AG04449 (cell line): ENCODE results near the gene ELF2.
A peak's percentile ranks its signal among the peaks of the same experiment; 100 is the strongest.
"Not testable (repeated sequence)": the region's sequence is repeated elsewhere in the genome, so short reads cannot be mapped to it uniquely, and the experiment has no call there.

Source experiments
- CTCF ChIA-PET: fragments of 350-600 bp; formaldehyde crosslinking; extraction: SDS; loops from one replicate; lab custom pipeline; 2021; ENCODE audit warnings: antibody characterized with exemption; lab: Yijun Ruan, JAX
- POLR2A ChIA-PET: fragments of 400-600, 350-600 bp; formaldehyde crosslinking; extraction: SDS; loops from one replicate; lab custom pipeline; 2020; ENCODE audit warnings: antibody characterized with exemption, inconsistent platforms; lab: Yijun Ruan, JAX
- DNase-seq: peaks from one replicate; pipeline ENCODE4 v3.0.0-alpha.2; 2010; ENCODE audit warnings: low read depth, low spot score
- H3K4me3 ChIP-seq: 2 replicates; pipeline ENCODE4 v1.5.1; 2011; ENCODE audit warnings: low read depth, mild to moderate bottlenecking, control low read depth, low read length
- CTCF ChIP-seq: IDR thresholded peaks from one replicate; pipeline ENCODE4 v1.5.1; 2011; ENCODE audit warnings: mild to moderate bottlenecking, moderate library complexity, low read length, control low read depth, inconsistent platforms; ENCODE audit not compliant: insufficient read depth; ENCODE audit errors: missing control alignments

Gene ELF2

GRCh38 chr4:139030614-139031235, 146.3 kb downstream of the ELF2 start:
- H3K4me3 ChIP-seq, result no peak overlapping the region
- no peak for DNase-seq
- TF ChIP-seq CTCF, result peak; percentile 80
- ChIA-PET POLR2A (interaction anchor here (0.6 to 1.6 kb wide), 3 partner anchors 52 to 993 kb away, joined by 3 to 5 read pairs (median 4); no protein-coding TSS in a partner anchor), CTCF (interaction anchor here (0.5 to 7.0 kb wide), 53 partner anchors 11 to 609 kb away, joined by 3 to 124 read pairs (median 4); partner anchors contain the start of genes ELF2, NAA15 and NDUFC1)

GRCh38 chr4:139029866-139030363, 147.1 kb downstream of the ELF2 start:
- DNase-seq, H3K4me3 ChIP-seq: not testable (repeated sequence)
- ChIA-PET POLR2A (interaction anchor here (1.4 to 1.6 kb wide), 2 partner anchors 53 to 54 kb away, joined by 4 to 5 read pairs; no protein-coding TSS in a partner anchor), CTCF (interaction anchor here (0.5 to 7.0 kb wide), 46 partner anchors 10 to 610 kb away, joined by 3 to 124 read pairs (median 4); partner anchors contain the start of genes ELF2, NAA15 and NDUFC1)

GRCh38 chr4:139028191-139028661, 148.8 kb downstream of the ELF2 start:
- TF ChIP-seq CTCF, result no peak
- no peak for DNase-seq
- no peak overlapping the region for H3K4me3 ChIP-seq
- CTCF ChIA-PET, result interaction anchor here (0.7 to 7.0 kb wide), 8 partner anchors 8 to 268 kb away, joined by 3 to 124 read pairs (median 5); no protein-coding TSS in a partner anchor
- POLR2A ChIA-PET, result interaction anchor here (0.6 kb wide), 1 partner anchor 250 kb away, joined by 3 read pairs; no protein-coding TSS in a partner anchor

GRCh38 chr4:139027776-139028175, 149.2 kb downstream of the ELF2 start:
- no peak for TF ChIP-seq CTCF
- no peak overlapping the region for H3K4me3 ChIP-seq
- ChIA-PET POLR2A (interaction anchor here (0.6 kb wide), 1 partner anchor 250 kb away, joined by 3 read pairs; no protein-coding TSS in a partner anchor), CTCF (interaction anchor here (0.7 to 7.0 kb wide), 7 partner anchors 8 to 358 kb away, joined by 3 to 124 read pairs (median 3); no protein-coding TSS in a partner anchor)
- DNase-seq, result no peak

- no peak overlapping the region for H3K4me3 ChIP-seq
- ChIA-PET POLR2A (interaction anchor here (0.9 kb wide), 1 partner anchor 11 kb away, joined by 3 read pairs; the partner anchor contains the start of gene NOCT), CTCF (no interaction called here)
- no peak for DNase-seq
- no peak for TF ChIP-seq CTCF
Observed at GRCh38 chr4:139025841-139026240, 151.2 kb downstream of the ELF2 start.

GRCh38 chr4:139024686-139025085, 152.3 kb downstream of the ELF2 start:
- no peak for DNase-seq
- no peak for TF ChIP-seq CTCF
- H3K4me3 ChIP-seq, result no peak overlapping the region
- POLR2A ChIA-PET, result no interaction called here
- CTCF ChIA-PET, result no interaction called here
